ENCODE measurements around the gene XPC. TPM values are rescaled to one million over a fixed set of nuclear protein-coding genes. Genes with fewer than 3 reads are reported as not detected.

The XPC gene
- total RNA-seq, 1 experiment from 2014 or later = 34.9 TPM

- Mint-ChIP-seq H3K4me1 (peaks cover 5% of the 10 kb centered on the region; the same call in 1 of the 2 replicates), H3K27me3 (ENCODE audit: low read depth) (no peaks in the 10 kb centered on the region), H3K4me3 (no peak overlapping the region), H3K9me3 (no peaks in the 10 kb centered on the region), H3K36me3 (peaks cover 12% of the 10 kb centered on the region), H3K27ac (peak overlapping the region; percentile 74; the same call in 1 of the 2 replicates)
- ChIA-PET CTCF (interaction anchor here (0.6 to 3.1 kb wide), 110 partner anchors 8 to 448 kb away, joined by 3 to 67 read pairs (median 6); partner anchors contain the start of genes CCDC174, CHCHD4, LSM3 and TMEM43), POLR2A (interaction anchor here (0.7 kb wide), 1 partner anchor 266 kb away, joined by 4 read pairs; no protein-coding TSS in a partner anchor)
- TF ChIP-seq PRDM15 (CRISPR knock-in tag; IDR thresholded peaks at IDR 0.05) = no peak
- no peak for TF ChIP-seq ZNF219 (CRISPR knock-in tag; IDR thresholded peaks at IDR 0.05; ENCODE audit: borderline replicate concordance)
- TF ChIP-seq CREB1 (CRISPR knock-in tag; IDR thresholded peaks at IDR 0.05) = no peak
- no peak for TF ChIP-seq MLX (CRISPR knock-in tag; IDR thresholded peaks at IDR 0.05)
- no peak for TF ChIP-seq SOX15 (CRISPR knock-in tag; IDR thresholded peaks at IDR 0.05)
- TF ChIP-seq NR2C2 (CRISPR knock-in tag; IDR thresholded peaks at IDR 0.05) = no peak
- no peak for TF ChIP-seq JUN (CRISPR knock-in tag; IDR thresholded peaks at IDR 0.05)
- TF ChIP-seq RELA (CRISPR knock-in tag; IDR thresholded peaks at IDR 0.05; ENCODE audit: borderline replicate concordance) = no peak
- TF ChIP-seq ELF4 (CRISPR knock-in tag; IDR thresholded peaks at IDR 0.05; ENCODE audit: low read depth) = no peak
- TF ChIP-seq NR1H2 (CRISPR knock-in tag; IDR thresholded peaks at IDR 0.05) = no peak
- DNase-seq (ENCODE audit: low spot score) (no peak), ATAC-seq (peak; percentile 8; the same call in 1 of the 2 replicates)
Observed at GRCh38 chr3:14202874-14203520, 24.6 kb upstream of the XPC start.

- Mint-ChIP-seq H3K36me3 (peaks cover 18% of the 10 kb centered on the region), H3K27ac (no peak overlapping the region), H3K9me3 (no peaks in the 10 kb centered on the region), H3K4me1 (peaks cover 5% of the 10 kb centered on the region; the same call in 1 of the 2 replicates), H3K4me3 (no peak overlapping the region), H3K27me3 (ENCODE audit: low read depth) (no peaks in the 10 kb centered on the region)
- CTCF ChIA-PET = interaction anchor here (0.5 to 3.1 kb wide), 11 partner anchors 8 to 1201 kb away, joined by 4 to 56 read pairs (median 6); no protein-coding TSS in a partner anchor
- no peak for ATAC-seq
- POLR2A ChIA-PET = no interaction called here
- TF ChIP-seq FOXK1 (CRISPR knock-in tag; IDR thresholded peaks at IDR 0.05) (no peak), GABPB1 (CRISPR knock-in tag; IDR thresholded peaks at IDR 0.05) (no peak), PREB (CRISPR knock-in tag; IDR thresholded peaks at IDR 0.05; ENCODE audit: borderline replicate concordance) (no peak), TP53 (CRISPR knock-in tag; IDR thresholded peaks at IDR 0.05) (no peak), HMGXB4 (CRISPR knock-in tag; IDR thresholded peaks at IDR 0.05) (no peak), FOXP4 (CRISPR knock-in tag; IDR thresholded peaks at IDR 0.05) (no peak), ZBTB43 (CRISPR knock-in tag; IDR thresholded peaks at IDR 0.05) (no peak), MYBL2 (CRISPR knock-in tag; IDR thresholded peaks at IDR 0.05) (no peak), CDX4 (CRISPR knock-in tag; IDR thresholded peaks at IDR 0.05; ENCODE audit: borderline replicate concordance) (no peak)
- no peak for DNase-seq (ENCODE audit: low spot score)
Observed at GRCh38 chr3:14201940-14202684, 23.7 kb upstream of the XPC start.

Measured in WTC11 (cell line).